Measurements from ENCODE around the gene DAAM2.

- no peak for TF ChIP-seq CTCF (IDR thresholded peaks at IDR 0.05)
- no peak for TF ChIP-seq POLR2A (IDR thresholded peaks at IDR 0.05)
These were observed 75.4 kb downstream of the DAAM2 start for GRCh38 chr6:39867592-39867991.

Data from body of pancreas (tissue), 4 donors.